NCI-H1092 (cell line): ENCODE results near the gene DHRS12.
"Not testable (repeated sequence)": the region's sequence is repeated elsewhere in the genome, so short reads cannot be mapped to it uniquely, and the experiment has no call there.

Experiments used
- DNase-seq: peaks from one replicate; lab custom pipeline; 2025; lab: John Stamatoyannopoulos, UW

The DHRS12 gene

DNA sequence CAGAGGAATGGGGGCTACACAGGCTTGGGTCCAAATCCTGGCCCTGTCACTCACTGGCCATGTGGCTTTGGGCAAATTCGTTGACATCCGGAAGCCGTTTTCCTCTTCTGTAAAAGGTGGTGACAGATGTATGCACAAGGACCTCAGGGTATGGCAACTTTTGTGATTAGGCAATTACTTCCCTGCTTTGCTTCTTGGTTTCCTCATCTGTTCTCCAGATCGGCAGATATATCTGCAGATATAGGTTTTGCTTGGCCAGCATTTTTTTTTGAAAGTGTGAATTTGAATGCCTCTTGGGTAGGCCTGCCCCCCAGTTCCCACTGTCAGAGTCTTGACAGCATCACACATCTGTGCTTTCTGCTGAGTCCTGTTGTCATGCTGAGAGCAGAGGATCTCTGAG, 23.3 kb upstream of the DHRS12 start:
- no peak for DNase-seq

GRCh38 chr13:51826606-51827005, 22.6 kb upstream of the DHRS12 start:
- DNase-seq = no peak

DNA sequence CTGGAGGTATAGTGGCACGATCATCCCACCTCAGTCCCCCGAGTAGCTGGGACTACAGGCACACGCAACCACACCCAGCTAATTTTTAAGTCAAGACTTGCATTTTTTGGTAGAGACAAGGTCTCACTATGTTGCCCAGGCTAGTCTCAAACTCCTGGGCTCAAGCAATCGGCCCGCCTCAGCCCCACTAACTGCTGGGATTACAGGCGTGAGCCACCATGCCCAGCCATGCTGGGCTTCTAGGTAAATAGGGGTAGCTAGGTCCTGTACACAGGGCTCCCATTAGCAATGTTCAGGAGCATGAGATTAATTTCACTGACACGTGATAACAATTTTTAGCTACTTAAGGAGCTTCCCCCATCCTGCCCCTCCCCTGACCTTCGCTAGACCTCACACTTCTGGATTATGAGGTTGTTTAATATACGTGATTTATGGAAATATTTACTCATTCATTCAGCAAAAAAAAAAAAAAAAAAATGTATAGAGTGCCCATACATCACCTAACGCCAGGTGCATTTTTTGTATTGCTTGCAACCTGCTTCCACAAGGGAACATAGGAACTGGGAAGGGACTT, 21.8 kb upstream of the DHRS12 start:
- no peak for DNase-seq

- DNase-seq = no peak
Measured at GRCh38 chr13:51825165-51825592, 21.2 kb upstream of the DHRS12 start.

DNA sequence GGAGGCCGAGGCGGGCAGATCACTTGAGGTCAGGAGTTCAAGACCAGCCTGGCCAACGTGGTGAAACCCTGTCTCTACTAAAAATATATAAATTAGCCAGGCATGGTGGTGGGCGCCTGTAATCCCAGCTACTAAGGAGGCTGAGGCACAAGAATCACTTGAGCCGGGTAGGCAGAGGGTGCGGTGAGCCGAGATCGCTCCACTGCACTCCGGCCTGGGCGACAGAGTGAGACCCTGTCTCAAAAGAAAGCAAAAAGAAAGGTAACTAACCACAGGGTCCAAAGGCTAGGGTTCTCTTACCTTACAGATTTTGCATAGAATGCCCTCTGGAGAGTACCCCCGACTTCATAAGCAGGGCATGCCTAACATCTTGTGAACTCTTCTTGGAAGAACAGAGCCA, 20.7 kb upstream of the DHRS12 start:
- not testable (repeated sequence) for DNase-seq

GRCh38 chr13:51823863-51824262, 19.9 kb upstream of the DHRS12 start:
- DNase-seq = no peak

GRCh38 chr13:51823359-51823758, 19.4 kb upstream of the DHRS12 start:
- DNase-seq = no peak

GRCh38 chr13:51822106-51822815, 18.3 kb upstream of the DHRS12 start:
- DNase-seq = no peak

DNA sequence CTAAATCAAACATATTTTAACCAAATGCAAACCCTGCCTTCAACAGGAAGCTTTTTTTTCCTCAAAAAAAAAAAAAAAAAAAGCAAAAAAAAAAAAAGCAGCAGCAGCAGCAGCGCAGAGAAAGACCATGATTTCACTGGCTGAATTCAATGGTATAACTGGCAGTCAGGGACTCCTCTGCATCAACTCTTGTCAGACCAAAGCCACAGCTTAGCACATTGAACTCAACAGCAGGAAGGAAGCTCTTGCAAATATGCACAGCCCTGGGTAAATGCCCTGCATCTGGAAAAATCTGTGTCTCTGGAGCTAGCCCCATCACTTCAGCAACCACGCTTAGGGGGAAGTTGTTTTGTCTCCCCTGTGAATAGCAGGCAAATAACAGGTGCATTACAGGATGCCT, 17.6 kb upstream of the DHRS12 start:
- no peak for DNase-seq

- no peak for DNase-seq
Measured at GRCh38 chr13:51820016-51820597, 16.1 kb upstream of the DHRS12 start.

GRCh38 chr13:51819544-51819943, 15.6 kb upstream of the DHRS12 start:
- no peak for DNase-seq

DNA sequence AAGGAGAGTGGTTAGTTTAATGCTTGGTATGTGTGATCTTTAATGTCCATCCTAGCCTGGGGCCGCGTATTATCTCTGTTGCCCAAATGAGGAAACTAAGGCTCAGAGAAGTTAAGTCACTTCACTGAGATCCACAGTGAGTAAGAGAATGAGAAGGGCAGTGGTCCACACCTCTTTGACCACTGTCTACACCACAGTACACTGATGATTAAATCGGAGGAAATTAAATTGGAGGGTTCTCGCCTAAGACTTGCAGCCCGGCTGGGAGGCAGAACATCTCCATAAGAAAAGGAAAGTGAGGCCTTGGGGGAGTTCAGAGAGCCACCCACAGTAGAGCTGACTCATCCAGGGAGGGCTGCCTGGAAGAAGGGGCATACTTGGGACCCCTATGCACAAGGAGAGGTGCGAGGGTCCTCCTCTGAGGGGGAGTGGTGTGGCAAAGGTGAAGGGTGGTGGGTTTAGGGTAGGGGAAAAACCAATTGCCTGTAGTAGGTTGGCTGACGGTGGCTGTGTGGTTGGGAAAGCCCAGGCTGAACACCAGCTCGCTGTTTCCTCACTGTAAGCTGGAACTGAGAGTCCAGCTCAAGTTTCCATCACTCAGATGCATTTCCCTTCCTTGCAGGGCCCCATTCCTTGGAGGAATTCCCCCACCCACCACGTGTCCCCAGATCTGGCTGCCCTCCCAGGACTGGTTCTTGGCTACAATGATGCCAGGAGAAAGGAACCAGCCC, 15.0 kb upstream of the DHRS12 start:
- DNase-seq = no peak

DNA sequence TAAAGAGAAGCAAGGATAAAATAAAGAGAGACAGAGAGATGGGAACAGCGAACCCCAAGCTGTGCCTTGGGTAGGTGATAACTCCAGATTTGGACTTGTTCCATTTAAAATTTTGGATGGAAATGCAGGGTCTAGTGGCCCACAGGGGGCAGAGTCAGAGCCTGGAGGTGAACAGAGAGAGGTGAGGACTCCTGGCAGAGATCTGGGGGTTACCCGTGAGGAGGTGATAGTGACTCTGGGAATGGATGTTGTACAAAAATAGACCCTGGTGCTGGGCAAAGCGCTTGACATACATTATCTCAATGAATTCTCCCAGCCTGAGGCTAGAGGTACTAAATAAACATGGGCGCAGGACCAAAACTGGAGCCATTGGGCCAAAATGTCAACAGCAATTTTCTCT, 14.3 kb upstream of the DHRS12 start:
- DNase-seq = no peak

DNA sequence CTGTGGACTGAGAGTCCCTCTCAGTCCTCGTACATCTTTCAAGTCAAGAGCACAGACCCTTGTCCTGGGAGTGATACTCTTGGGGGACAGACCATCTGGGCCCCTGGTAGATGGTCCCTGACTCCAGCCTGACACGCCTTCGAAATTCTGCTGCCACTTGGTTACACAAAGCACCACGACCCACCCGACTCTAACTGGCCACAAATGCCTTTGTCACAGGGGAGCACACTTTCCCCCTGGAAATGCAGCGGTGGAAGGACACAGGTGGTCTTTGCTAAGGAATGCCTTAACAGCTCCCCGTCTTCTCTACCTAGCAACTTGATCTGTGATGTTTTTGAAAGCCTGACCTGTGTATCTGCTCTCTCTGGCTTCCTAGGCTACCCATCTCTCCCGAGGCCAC, 13.8 kb upstream of the DHRS12 start:
- no peak for DNase-seq

- DNase-seq = no peak
Measured at GRCh38 chr13:51816604-51817249, 12.8 kb upstream of the DHRS12 start.

DNA sequence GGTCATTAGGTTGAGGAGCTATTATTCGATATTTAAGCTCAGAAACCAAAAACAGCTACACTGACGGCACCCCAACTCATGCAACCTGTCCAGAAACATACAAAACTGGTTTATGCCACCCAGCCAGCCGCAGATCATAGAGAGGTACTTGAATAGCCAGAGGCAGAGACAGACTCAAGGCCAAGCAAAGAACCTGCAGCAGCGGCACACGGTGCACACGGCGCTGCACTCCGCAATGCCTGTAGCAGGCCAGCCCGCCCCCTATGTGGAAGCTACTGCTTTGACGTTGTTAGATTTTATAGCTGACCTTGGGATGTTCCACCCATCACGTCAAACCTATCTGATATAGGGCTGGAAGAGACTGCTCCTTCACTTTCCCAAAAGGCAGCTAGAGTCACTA, 11.9 kb upstream of the DHRS12 start:
- DNase-seq = no peak

- peak; percentile 43 for DNase-seq
Measured at GRCh38 chr13:51814825-51815650, 11.1 kb upstream of the DHRS12 start.

GRCh38 chr13:51814071-51814470, 10.1 kb upstream of the DHRS12 start:
- no peak for DNase-seq

DNA sequence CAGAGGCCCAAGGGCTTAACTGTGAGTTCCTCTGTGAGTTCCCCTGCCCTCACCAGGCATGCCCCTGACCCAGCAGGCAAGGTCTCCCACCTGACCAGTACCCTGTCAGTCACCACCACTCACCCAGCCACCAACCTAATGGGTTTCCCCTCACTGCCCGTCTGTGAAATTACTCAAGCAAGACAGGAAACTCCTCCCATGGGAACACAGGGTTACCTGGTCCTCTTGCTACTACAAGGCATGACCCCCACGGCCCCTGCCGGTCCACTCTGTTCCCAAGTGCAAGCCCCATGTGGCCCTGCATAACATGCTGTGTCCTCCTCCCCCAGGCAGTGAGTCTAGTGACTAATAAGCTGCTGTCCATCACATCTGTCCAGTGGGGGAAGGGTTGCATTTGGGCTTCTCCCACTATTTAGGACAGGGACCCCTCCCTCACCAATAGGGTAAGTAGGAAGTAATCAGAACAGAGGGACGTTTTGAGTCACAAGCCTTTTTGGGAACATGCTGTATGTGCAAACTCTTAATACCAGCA, 8.0 kb upstream of the DHRS12 start:
- no peak for DNase-seq

DNA sequence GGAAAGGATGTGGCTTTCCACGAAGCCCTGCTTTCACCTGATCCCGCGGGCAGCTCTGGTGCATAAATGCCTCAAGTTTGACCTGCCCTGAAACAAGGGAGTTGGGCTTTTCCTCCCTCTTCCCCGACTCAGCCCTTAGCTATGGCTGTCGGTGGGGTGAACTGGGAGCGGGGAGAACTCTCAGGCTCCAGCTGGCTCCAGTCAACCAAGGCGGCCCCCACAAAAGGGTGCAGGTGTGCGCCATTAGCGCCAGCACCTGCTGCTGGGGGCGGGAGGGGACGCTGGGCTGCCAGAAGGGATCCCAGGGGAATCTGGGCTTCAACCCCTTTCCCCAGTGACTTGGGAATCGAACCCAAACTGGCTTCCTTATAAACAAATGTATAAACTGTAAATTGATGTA, 7.1 kb upstream of the DHRS12 start:
- DNase-seq = peak; percentile 11

GRCh38 chr13:51808811-51809210, 4.8 kb upstream of the DHRS12 start:
- DNase-seq = no peak
